ENCODE measurements around the gene CMAS. TPM values are rescaled to one million over a fixed set of nuclear protein-coding genes. Genes with fewer than 3 reads are reported as not detected.

The CMAS gene
- total RNA-seq, 1 experiment from 2014 or later = 62.4 TPM

- Histone ChIP-seq H3K4me3 (ENCODE audit: insufficient read depth, low read depth, low read length) (no peak overlapping the region), H3K27me3 (ENCODE audit: control insufficient read depth, insufficient read depth, low read length) (no peaks in the 10 kb centered on the region), H3K36me3 (replicated peaks; ENCODE audit: control insufficient read depth, insufficient read depth, low read length) (no peaks in the 10 kb centered on the region)
- DNase-seq = no peak
Measured at GRCh38 chr12:22110176-22110575, 64.2 kb downstream of the CMAS start.

Other genes starting within 250 kb of the CMAS start
- not detected in 2 replicates for gene ABCC9, start 104.8 kb upstream of the CMAS start, total RNA-seq (2014; rRNA removed; shearing (Covaris generic))

Data from H7 (cell line).